ENCODE results near the gene RNF126.

The RNF126 gene

GRCh38 chr19:618674-619285 is 44.2 kb downstream of the RNF126 start:
- TF ChIP-seq EP300 (IDR thresholded peaks at IDR 0.05; ENCODE audit: borderline replicate concordance) (no peak), CEBPB (IDR thresholded peaks at IDR 0.05) (no peak), YY1 (IDR thresholded peaks at IDR 0.05; ENCODE audit: low read depth) (no peak), EGR1 (IDR thresholded peaks at IDR 0.05) (no peak), NFIC (IDR thresholded peaks at IDR 0.05) (no peak), TAF1 (IDR thresholded peaks at IDR 0.05; ENCODE audit: low read depth) (no peak), TEAD4 (IDR thresholded peaks at IDR 0.05) (no peak), MAX (IDR thresholded peaks at IDR 0.05) (no peak), REST (IDR thresholded peaks at IDR 0.05; ENCODE audit: low read depth) (no peak), CREB1 (IDR thresholded peaks at IDR 0.05; ENCODE audit: low read depth) (no peak), ZBTB7A (IDR thresholded peaks at IDR 0.05; ENCODE audit: low read depth) (no peak), FOXM1 (IDR thresholded peaks at IDR 0.05; ENCODE audit: borderline replicate concordance, low read depth) (no peak), USF1 (IDR thresholded peaks at IDR 0.05) (no peak), RAD21 (IDR thresholded peaks at IDR 0.05; ENCODE audit: low read depth) (no peak), TCF12 (IDR thresholded peaks at IDR 0.05; ENCODE audit: low read depth) (no peak)

- no peak for TF ChIP-seq YY1 (IDR thresholded peaks at IDR 0.05; ENCODE audit: low read depth)
- TF ChIP-seq MAX (IDR thresholded peaks at IDR 0.05), result no peak
- TF ChIP-seq TAF1 (IDR thresholded peaks at IDR 0.05; ENCODE audit: low read depth), result no peak
- no peak for TF ChIP-seq EGR1 (IDR thresholded peaks at IDR 0.05)
- TF ChIP-seq TCF12 (IDR thresholded peaks at IDR 0.05; ENCODE audit: low read depth), result no peak
- TF ChIP-seq FOXM1 (IDR thresholded peaks at IDR 0.05; ENCODE audit: borderline replicate concordance, low read depth), result no peak
- TF ChIP-seq USF1 (IDR thresholded peaks at IDR 0.05), result no peak
- no peak for TF ChIP-seq NFIC (IDR thresholded peaks at IDR 0.05)
- no peak for TF ChIP-seq ZBTB7A (IDR thresholded peaks at IDR 0.05; ENCODE audit: low read depth)
- TF ChIP-seq TEAD4 (IDR thresholded peaks at IDR 0.05), result no peak
- TF ChIP-seq EP300 (IDR thresholded peaks at IDR 0.05; ENCODE audit: borderline replicate concordance), result no peak
- no peak for TF ChIP-seq RAD21 (IDR thresholded peaks at IDR 0.05; ENCODE audit: low read depth)
- TF ChIP-seq CREB1 (IDR thresholded peaks at IDR 0.05; ENCODE audit: low read depth), result no peak
These were observed 44.8 kb downstream of the RNF126 start for GRCh38 chr19:618247-618619.

GRCh38 chr19:617551-618246 is 45.3 kb downstream of the RNF126 start:
- TF ChIP-seq FOXM1 (IDR thresholded peaks at IDR 0.05; ENCODE audit: borderline replicate concordance, low read depth) (0 out of 2 replicates have a peak, but pooled peaks have one; percentile 0), MAX (IDR thresholded peaks at IDR 0.05) (no peak)

- TF ChIP-seq CREB1 (IDR thresholded peaks at IDR 0.05; ENCODE audit: low read depth) (no peak), FOXM1 (IDR thresholded peaks at IDR 0.05; ENCODE audit: borderline replicate concordance, low read depth) (peak; percentile 44; the same call in 1 of the 2 replicates), EP300 (IDR thresholded peaks at IDR 0.05; ENCODE audit: borderline replicate concordance) (peak; percentile 70), USF1 (IDR thresholded peaks at IDR 0.05) (no peak), MAX (IDR thresholded peaks at IDR 0.05) (peak; percentile 80), TAF1 (IDR thresholded peaks at IDR 0.05; ENCODE audit: low read depth) (no peak), NFIC (IDR thresholded peaks at IDR 0.05) (peak; percentile 74; the same call in 1 of the 2 replicates), CEBPB (IDR thresholded peaks at IDR 0.05) (no peak; the same call in 1 of the 2 replicates), REST (IDR thresholded peaks at IDR 0.05; ENCODE audit: low read depth) (no peak), TEAD4 (IDR thresholded peaks at IDR 0.05) (peak; percentile 56), ZBTB7A (IDR thresholded peaks at IDR 0.05; ENCODE audit: low read depth) (peak; percentile 85), EGR1 (IDR thresholded peaks at IDR 0.05) (peak; percentile 98), YY1 (IDR thresholded peaks at IDR 0.05; ENCODE audit: low read depth) (no peak), RAD21 (IDR thresholded peaks at IDR 0.05; ENCODE audit: low read depth) (no peak), TCF12 (IDR thresholded peaks at IDR 0.05; ENCODE audit: low read depth) (peak; percentile 73)
These were observed 46.1 kb downstream of the RNF126 start for GRCh38 chr19:616747-617526.

Data from Ishikawa (cell line).